Left ventricle myocardium superior (tissue), 1 donor: ENCODE measurements around the gene COL20A1. TPM values are rescaled to one million over a fixed set of nuclear protein-coding genes. Genes with fewer than 3 reads are reported as not detected.
"Not testable (repeated sequence)": the region's sequence is repeated elsewhere in the genome, so short reads cannot be mapped to it uniquely, and the experiment has no call there.

ENCODE experiments used
- ATAC-seq: fragments of 200-7000 bp; cut with Tn5 transposase; one replicate; pipeline ENCODE4 v1.9.1; 2020; ENCODE audit warnings: mild to moderate bottlenecking, moderate library complexity
- DNase-seq: peaks from one replicate; pipeline ENCODE4 v3.0.0-alpha.2; 2020
- intact Hi-C: fragments of 100-400 bp; cut with micrococcal nuclease; formaldehyde crosslinking; loops from one replicate; pipeline ENCODE4 v1.11.0; 2022
- total RNA-seq: library from RNA; stranded (reverse); fragmentation: NEBNext Ultra II Directional; extraction: Animal tissue kit (Norgen Biotek cat#: 25700); gene quantifications from one replicate; pipeline ENCODE4 v1.2.1, GENCODE V29; 2021
- donor health status: DM: no; HTN: yes; CAD: no; lungs with severe emphysema.

COL20A1 gene
- total RNA-seq, 1 donor from 2014 or later: not detected

DNA sequence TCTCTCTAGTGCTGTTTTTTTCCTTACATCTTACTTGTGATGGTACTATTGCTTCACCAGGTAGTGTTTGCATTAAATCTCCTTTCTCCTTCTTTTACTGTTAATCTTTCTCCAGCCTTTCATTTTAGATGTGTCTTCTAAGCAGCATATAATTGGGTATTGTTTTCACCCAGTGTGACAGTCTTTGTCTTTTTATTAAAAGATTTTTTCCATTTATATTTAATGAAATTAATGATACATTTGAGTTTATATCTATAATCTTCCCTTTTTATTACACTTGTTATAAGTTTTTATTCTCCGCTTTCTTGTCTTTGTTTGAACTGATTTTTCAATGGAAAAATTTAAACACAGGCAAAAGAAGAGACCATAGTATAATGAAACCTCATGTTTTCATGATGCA is 8.7 kb downstream of the COL20A1 start:
- ATAC-seq: no peak
- DNase-seq: no peak

DNA sequence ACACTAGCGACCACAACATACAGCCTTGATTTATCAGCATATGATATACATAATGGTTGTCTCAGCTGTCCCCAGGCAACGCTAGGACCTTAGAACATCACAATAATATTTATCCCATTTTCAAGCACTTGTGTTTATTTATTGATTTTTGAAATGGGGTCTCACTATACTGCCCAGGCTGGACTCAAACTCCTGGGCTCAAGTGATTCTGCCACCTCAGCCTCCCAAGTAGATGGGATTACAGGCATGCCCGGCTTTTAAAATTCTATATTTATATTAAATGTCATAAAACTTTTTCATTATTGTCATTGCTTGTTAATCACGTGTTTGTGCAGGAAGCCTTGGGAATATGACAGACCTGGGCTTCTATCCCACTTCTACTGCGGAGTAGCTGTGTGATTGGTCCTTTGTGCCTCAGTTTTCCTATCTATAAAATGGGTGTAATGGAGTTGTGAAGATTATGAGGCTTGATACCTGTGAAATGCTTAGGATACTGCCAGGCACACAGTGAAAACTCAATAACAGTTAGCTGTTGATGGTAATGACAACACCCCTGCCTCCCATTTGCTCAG is 10.2 kb downstream of the COL20A1 start:
- intact Hi-C loops: no loop called here
- ATAC-seq: no peak

More for the DNA sequence above, 8.7 kb downstream of the COL20A1 start:
- intact Hi-C loops: no loop called here

DNA sequence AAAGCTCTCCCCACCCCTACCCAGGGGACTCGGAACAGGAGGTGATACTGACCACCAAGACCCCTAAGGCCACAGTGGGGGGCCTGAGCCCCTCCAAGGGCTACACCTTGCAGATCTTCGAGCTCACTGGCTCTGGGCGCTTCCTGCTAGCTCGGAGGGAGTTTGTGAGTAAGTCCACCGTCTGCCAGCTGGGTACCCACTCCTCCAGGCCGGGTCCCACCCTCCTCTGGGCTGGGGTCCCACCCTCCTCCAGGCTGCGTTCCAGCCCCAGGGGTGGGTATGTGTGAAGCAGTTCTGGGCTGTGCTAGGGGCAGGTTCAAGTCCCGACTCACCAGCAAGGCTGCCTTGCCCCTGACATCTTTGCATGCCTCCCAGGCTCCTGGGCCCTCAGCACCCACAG is 12.4 kb downstream of the COL20A1 start:
- DNase-seq: no peak
- ATAC-seq: no peak
- intact Hi-C loops: loop anchor here (5.0 kb wide), 1 partner anchor 77 kb away; no protein-coding TSS in a partner anchor

More for the DNA sequence above, 10.2 kb downstream of the COL20A1 start:
- DNase-seq: no peak

DNA sequence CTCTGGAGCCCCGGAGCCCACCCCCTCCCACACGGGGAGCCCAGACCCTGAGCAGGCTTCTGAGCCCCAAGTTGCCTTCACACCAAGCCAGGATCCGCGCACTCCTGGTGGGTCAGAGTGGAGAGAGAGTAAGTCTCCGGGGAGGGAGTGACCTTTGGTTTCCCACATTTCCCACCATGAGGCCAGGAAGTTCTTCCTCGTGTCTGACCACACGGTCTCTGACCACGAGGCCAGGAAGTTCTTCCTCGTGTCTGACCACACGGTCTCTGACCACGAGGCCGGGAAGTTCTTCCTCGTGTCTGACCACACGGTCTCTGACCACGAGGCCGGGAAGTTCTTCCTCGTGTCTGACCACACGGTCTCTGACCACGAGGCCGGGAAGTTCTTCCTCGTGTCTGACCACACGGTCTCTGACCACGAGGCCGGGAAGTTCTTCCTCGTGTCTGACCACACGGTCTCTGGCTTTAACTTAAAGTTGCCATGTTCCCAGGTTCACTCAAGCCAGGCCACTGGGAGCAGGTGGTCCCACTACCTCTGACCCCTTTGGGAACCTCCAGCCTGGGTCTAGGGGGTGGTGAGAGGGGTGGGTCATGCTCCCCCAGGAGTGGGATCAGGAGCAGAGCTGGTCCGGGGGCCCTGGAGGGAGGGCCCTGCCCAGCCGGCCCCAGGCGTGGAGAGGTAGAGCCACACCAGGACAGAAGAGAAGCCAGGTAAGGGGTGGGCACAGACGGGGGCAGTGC is 13.1 kb downstream of the COL20A1 start:
- not testable (repeated sequence) for ATAC-seq, DNase-seq
- intact Hi-C loops: loop anchor here (5.0 kb wide), 1 partner anchor 76 kb away; no protein-coding TSS in a partner anchor

DNA sequence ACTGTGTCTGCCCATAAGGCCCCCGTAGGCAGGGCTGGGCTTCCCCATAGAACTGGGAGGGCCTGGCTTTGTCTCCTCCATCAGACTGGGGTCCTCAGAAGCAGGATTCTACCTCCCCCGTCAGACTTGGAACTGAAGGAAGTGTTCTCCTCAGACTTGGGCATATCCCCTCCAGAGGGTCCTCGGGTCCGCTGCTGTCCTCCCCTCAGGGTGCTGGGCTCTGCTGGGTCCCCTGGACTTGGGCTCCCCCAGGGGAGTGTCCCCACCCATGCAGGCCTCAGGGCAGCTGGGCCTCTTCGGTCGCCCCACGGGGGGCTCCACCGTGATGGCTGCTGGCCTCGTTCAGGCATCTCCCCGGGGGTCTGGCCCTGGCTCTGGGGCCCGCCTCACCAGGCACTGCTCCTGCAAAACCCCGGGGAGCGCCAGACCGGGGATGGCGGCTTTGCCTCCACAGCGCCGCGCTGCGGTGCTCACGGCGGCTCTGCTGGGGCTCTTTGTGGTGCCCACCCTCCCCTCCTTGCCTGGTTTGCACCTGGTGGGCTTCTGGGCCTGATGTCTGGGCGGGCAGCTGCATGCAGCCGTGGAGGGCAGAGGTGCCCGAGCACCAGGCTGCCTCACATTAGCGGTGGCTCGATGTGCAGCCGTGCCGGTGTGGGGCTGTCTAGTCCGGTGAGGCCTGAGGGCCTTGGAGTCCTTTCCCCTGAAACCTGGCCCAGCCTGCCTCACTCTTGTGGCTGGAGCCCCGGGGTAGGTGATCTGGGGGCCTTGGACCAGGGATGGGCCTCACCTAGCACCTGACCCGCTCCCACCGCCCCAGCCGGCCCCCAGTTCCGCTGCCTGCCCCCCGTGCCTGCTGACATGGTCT is 13.9 kb downstream of the COL20A1 start:
- intact Hi-C loops: loop anchor here (5.0 kb wide), 1 partner anchor 75 kb away; no protein-coding TSS in a partner anchor
- no peak for DNase-seq

DNA sequence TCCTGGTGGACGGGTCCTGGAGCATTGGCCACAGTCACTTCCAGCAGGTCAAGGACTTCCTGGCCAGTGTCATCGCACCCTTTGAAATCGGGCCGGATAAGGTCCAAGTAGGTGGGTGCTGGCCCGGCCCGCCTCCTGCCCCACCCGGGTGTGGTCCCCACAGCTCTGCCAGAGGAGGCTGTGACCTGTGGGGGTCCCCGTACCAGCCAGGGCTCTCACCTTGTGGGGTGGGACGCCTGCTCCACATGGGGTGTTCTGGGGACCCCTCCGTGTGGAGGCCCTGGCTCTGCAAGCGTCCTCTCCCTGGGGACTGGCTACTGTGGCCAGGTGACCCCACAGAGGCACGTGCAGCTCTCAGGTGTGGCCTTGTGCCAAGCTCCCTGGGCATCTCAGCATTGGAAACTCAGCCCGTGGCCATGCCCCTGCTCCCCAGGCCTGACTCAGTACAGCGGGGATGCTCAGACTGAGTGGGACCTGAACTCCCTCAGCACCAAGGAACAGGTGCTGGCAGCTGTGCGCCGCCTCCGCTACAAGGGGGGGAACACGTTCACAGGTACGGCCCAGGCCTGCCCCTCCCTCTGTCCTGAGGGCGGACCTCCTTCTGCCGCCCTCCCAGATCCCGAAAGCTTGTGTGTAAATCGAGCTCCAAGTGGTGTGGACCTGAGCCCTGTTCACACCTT is 14.7 kb downstream of the COL20A1 start:
- no peak for ATAC-seq
- intact Hi-C loops: loop anchor here (5.0 kb wide), 1 partner anchor 75 kb away; no protein-coding TSS in a partner anchor
- DNase-seq: no peak

More for the DNA sequence above, 13.9 kb downstream of the COL20A1 start:
- no peak for ATAC-seq

DNA sequence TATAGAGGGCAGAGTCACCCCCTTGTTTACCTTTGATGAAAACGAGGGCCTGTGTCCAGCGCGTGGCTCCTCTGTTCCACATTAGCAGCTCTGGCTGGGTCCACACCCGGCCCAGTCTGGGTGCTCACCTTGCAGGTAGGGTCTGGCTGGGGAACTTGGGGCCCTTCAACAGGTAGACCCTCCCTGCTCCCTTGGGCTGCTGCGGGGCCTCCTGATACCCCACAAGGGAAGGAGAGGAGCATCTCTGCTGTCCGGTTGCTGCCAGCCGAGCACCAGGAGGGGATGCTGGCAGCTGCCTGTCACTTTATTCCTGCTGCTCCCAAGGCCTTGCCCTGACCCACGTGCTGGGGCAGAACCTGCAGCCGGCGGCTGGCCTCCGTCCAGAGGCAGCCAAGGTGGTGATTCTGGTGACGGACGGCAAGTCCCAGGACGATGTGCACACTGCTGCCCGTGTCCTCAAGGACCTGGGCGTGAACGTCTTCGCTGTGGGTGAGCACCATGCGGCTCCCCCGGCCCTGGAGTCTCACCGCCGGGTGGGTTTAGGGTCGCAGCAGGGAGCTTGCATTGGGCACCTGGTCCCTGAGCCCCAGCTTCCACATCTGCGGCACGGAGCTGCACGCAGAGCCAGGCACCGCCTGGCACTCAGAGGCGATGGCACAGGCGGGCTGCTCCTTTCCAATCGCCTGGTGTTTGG is 15.4 kb downstream of the COL20A1 start:
- no peak for DNase-seq
- no peak for ATAC-seq
- intact Hi-C loops: loop anchor here (5.0 kb wide), 1 partner anchor 74 kb away; no protein-coding TSS in a partner anchor

DNA sequence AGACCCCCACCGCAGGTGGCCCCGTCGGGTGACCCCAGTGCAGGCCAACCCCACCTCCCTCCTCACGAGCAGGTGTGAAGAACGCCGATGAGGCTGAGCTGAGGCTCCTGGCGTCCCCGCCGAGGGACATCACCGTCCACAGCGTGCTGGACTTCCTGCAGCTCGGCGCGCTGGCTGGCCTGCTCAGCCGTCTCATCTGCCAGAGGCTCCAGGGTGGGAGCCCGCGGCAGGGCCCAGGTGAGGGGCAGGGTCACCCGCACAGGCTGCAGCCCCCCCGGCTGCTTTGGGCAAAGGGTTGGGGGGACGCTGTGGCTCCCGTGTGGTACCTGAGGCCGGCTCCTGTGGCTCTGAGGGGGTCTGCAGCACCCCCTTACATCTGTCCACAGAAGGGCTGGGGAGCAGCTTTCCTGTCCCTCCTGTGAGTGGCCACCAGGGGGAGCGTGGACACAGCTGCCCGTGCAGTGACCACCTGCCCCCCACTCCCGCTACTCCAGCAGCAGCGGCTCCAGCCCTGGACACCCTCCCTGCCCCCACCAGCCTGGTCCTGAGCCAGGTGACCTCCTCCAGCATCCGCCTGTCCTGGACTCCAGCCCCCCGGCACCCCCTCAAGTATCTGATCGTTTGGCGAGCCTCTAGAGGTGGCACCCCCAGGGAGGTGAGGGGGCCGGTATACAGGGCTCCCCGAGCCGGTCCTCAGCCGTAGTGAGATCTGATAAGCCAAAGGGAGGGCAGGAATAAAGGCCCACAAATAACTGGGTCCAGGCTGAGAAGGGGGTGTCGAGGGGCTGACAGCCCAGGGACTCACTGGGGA is 16.5 kb downstream of the COL20A1 start:
- intact Hi-C loops: loop anchor here (5.0 kb wide), 1 partner anchor 73 kb away; no protein-coding TSS in a partner anchor
- ATAC-seq: peak; percentile 69
- DNase-seq: peak; percentile 64

DNA sequence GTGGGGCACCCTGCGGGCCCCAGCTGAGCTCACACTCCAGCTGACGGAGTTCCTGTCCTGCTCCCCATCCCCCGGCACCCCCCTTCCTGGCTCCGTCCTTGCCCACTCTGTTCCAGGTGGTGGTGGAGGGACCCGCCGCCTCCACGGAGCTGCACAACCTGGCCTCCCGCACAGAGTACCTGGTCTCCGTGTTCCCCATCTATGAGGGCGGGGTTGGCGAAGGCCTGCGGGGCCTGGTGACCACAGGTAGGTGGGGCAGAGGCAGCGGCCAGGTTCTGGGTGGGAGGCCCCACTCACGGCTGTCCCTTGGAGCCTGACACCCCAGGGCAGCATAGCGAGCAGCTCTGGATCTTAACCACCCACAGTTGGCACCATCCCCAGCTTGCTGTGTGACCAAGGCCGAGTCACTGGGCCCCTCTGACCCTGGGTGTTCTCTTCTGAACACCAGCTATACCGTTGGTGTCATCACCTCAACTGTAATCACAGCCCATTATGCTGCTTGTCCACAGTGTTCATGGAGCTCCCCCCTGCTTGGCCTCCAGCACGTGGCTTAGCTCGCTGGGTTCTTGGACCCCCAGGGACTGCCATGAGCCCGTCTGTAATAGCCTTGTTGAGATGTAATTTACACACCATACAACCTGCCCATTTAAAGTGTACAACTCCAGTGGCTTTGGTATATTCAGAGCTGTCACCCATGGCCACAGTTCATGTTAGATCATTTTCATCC is 17.4 kb downstream of the COL20A1 start:
- intact Hi-C loops: no loop called here
- DNase-seq (no peak), ATAC-seq (no peak)

DNA sequence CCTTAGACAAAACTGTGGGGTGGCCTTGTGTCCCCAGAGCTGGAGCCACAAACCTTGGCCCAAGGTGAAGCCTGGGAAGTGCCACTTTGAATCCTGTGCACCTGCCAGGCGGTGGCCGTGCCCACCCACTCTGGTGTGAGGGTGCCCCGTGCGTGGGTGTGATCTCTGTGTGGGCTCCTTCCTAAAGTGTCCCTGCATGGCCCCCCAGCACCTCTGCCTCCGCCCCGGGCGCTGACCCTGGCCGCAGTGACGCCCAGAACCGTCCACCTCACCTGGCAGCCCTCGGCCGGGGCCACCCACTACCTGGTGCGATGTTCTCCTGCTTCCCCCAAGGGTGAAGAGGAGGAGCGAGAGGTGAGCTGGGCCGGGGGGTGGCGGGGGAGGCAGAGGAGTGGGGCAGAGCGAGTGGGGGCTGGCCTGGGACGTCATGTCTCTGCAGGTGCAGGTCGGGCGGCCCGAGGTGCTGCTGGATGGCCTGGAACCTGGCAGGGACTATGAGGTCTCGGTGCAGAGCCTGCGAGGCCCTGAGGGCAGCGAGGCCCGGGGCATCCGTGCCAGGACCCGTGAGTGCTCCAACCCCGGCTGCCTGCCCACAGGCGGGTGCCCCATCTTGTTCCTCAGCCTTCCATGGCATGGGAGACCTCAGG is 18.3 kb downstream of the COL20A1 start:
- DNase-seq (no peak), ATAC-seq (no peak)
- intact Hi-C loops: no loop called here

DNA sequence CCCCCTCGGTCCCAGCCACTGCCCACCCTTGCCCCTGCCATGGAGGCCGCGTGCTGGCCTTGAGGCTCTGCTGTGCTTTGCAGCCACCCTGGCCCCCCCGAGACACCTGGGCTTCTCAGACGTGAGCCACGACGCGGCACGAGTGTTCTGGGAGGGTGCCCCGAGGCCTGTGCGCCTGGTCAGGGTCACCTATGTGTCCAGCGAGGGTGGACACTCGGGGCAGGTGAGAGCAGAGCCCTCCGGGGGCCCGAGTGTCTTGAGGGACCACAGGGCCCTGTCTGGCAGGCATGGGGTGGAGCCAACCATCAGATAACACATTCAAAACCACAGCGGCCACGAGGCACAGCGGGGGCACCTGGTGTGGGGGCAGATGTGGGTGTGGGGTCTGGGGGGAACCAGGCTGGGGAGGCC is 18.9 kb downstream of the COL20A1 start:
- DNase-seq: no peak
- intact Hi-C loops: no loop called here
- no peak for ATAC-seq

DNA sequence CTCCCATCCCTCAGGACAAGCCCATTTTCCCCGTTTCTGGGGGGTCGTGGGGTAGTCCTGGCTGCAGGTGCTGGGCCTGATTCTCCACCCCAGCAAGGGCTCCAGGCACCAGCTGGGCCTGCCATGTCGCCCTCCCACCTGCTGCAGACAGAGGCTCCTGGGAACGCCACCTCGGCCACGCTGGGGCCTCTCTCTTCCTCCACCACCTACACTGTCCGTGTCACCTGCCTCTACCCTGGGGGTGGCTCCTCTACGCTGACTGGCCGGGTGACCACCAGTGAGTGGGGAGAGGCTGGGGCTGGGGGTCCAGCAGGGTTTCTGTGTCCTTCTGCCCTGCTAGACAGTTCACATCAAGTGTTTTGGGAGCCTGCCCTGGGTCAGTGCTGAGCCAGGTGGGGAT is 19.3 kb downstream of the COL20A1 start:
- DNase-seq (no peak), ATAC-seq (no peak)
- intact Hi-C loops: no loop called here

DNA sequence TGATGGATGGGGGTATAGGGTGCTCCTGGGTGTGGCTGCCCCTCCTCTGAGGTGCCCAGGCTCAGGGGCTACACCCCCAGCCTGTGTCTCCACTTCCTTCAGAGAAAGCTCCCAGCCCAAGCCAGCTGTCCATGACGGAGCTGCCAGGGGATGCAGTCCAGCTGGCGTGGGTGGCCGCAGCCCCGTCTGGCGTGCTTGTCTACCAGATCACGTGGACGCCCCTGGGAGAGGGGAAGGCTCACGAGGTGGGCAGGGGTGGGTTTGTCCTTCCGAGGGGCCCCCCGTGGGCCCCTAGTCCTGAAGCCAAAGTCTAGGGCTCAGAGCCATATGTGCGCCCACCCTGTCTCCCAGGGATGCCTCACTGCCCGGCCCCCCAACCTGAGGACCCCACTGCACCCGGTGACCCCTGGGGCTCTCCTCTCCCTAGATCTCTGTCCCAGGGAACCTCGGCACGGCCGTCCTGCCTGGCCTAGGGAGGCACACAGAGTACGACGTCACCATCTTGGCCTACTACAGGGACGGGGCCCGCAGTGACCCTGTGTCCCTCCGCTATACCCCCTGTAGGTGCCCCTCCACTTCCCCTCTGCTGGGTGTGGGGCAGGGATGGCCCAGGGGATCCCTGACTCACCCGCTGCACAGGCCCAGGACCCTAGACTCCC is 19.8 kb downstream of the COL20A1 start:
- peak; percentile 79 for DNase-seq
- peak; percentile 53 for ATAC-seq
- intact Hi-C loops: no loop called here

DNA sequence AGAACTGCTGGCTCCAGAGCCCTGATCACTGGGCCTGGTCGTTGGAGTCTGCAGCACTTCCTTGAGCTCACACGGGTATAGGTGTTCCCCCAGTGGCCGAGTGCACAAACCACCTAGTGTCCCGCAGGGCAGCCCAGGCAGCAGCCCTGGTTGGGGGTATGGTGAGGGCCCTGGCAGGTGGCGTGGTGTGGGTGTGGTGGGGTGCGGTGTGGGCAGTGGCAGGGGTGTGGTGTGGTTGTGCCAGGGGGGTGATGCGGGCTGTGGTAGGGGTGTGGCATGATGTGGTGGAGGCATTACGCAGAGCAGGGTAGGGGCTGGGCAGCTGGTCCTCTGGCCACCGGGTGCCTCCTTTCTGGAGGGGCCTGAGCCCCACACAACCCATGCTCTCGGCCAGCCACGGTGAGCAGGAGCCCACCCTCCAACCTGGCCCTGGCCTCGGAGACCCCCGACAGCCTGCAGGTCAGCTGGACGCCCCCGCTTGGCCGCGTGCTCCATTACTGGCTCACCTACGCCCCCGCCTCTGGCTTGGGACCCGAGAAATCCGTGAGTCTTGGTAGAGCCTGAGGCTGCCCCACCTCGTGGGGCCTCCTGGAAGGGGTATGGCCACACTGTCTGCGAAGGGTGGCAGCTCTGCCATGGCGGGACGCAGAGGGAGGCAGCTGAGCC is 20.5 kb downstream of the COL20A1 start:
- DNase-seq: peak; percentile 21
- no peak for ATAC-seq
- intact Hi-C loops: no loop called here

DNA sequence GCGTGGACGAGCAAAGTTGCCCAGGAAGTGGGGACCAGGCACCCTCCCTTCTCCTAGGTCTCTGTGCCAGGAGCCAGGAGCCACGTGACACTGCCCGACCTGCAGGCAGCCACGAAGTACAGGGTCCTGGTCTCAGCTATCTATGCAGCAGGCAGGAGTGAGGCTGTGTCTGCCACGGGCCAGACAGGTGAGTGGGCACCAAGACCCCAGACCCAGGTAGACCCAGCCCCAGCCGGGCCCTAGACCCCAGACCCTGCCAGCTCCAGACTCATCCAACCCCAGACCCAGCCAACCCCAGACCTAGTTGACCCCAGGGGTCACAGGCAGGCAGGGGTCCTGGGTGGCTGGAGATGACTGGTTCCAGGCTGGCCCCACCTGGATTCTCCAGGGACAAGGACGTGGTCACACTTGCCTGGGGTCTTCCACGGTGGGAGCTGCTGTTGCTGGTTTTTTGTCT is 21.1 kb downstream of the COL20A1 start:
- ATAC-seq: peak; percentile 36
- intact Hi-C loops: no loop called here
- DNase-seq: peak; percentile 61
